Loucy (cell line): ENCODE data around the gene RPUSD1.

Experiments used
- H2AFZ ChIP-seq: fragments of 200-600 bp; sonication (generic); 2 replicates; pipeline ENCODE4 v1.6.0; 2016; ENCODE audit warnings: antibody characterized with exemption, mild to moderate bottlenecking, low read length, moderate library complexity
- H3F3A ChIP-seq: fragments of 200-600 bp; 2 replicates; pipeline ENCODE4 v1.6.0; 2016; ENCODE audit warnings: antibody characterized with exemption, low read depth, mild to moderate bottlenecking
- H3K27me3 ChIP-seq: fragments of 200-600 bp; sonication (generic); 2 replicates; pipeline ENCODE4 v1.6.1; 2014; ENCODE audit warnings: low read length, mild to moderate bottlenecking; ENCODE audit not compliant: insufficient read depth, poor library complexity, severe bottlenecking
- H3K36me3 ChIP-seq: fragments of 200-600 bp; sonication (generic); 2 replicates; pipeline ENCODE4 v1.6.1; 2016; ENCODE audit warnings: low read length; ENCODE audit not compliant: insufficient read depth
- H3K4me1 ChIP-seq: fragments of 200-600 bp; sonication (generic); 2 replicates; pipeline ENCODE4 v1.5.1; 2014; ENCODE audit warnings: low read length, mild to moderate bottlenecking; ENCODE audit not compliant: insufficient read depth, poor library complexity, severe bottlenecking
- H3K4me2 ChIP-seq: fragments of 200-600 bp; sonication (generic); 2 replicates; pipeline ENCODE4 v1.6.0; 2014; ENCODE audit warnings: antibody characterized with exemption, low read length, low read depth, mild to moderate bottlenecking; ENCODE audit not compliant: poor library complexity, severe bottlenecking
- H3K4me3 ChIP-seq: fragments of 200-600 bp; sonication (generic); 2 replicates; pipeline ENCODE4 v1.5.1; 2014; ENCODE audit warnings: low read length, mild to moderate bottlenecking, mixed read lengths; ENCODE audit not compliant: poor library complexity, severe bottlenecking
- H3K79me2 ChIP-seq: fragments of 200-600 bp; sonication (generic); 2 replicates; pipeline ENCODE4 v1.6.1; 2014; ENCODE audit warnings: low read length; ENCODE audit not compliant: insufficient read depth
- H3K9ac ChIP-seq: fragments of 200-600 bp; sonication (generic); 2 replicates; pipeline ENCODE4 v1.6.0; 2014; ENCODE audit warnings: mild to moderate bottlenecking, low read depth, low read length, moderate library complexity; ENCODE audit not compliant: poor library complexity, severe bottlenecking
- H3K9me2 ChIP-seq: fragments of 200-600 bp; sonication (generic); replicated peaks from 2 replicates; pipeline ENCODE4 v1.6.1; 2016; ENCODE audit warnings: low read depth, low read length, mixed read lengths
- H3K9me3 ChIP-seq: fragments of 200-600 bp; sonication (generic); 2 replicates; pipeline ENCODE4 v1.6.1; 2014; ENCODE audit warnings: mild to moderate bottlenecking, antibody characterized with exemption, low read length, low read depth; ENCODE audit not compliant: insufficient read depth
- H4K20me1 ChIP-seq: fragments of 200-600 bp; sonication (generic); 2 replicates; pipeline ENCODE4 v1.6.0; 2014; ENCODE audit warnings: antibody characterized with exemption, low read length, mild to moderate bottlenecking; ENCODE audit not compliant: insufficient read depth, poor library complexity, severe bottlenecking
- CTCF ChIP-seq: fragments of 200-600 bp; sonication (generic); conservative IDR thresholded peaks from 2 replicates; pipeline ENCODE4 v1.5.1; 2014; ENCODE audit warnings: mild to moderate bottlenecking, antibody characterized with exemption, low read length
- EZH2phosphoT487 ChIP-seq: fragments of 200-600 bp; IDR thresholded peaks from 2 replicates; pipeline ENCODE4 v1.6.1; 2018; ENCODE audit warnings: antibody characterized with exemption, mild to moderate bottlenecking, moderate library complexity, borderline replicate concordance

RPUSD1 gene

GRCh38 chr16:765488-765865 is 22.7 kb downstream of the RPUSD1 start:
- no peaks in the 10 kb centered on the region for H3K9me2 ChIP-seq
- no peaks in the 10 kb centered on the region for H3K9me3 ChIP-seq
- no peaks in the 10 kb centered on the region for H4K20me1 ChIP-seq
- H3K4me1 ChIP-seq, result no peaks in the 10 kb centered on the region
- no peaks in the 10 kb centered on the region for H3F3A ChIP-seq
- no peak overlapping the region for H3K4me2 ChIP-seq
- H3K9ac ChIP-seq, result no peak overlapping the region
- H3K36me3 ChIP-seq, result no peaks in the 10 kb centered on the region
- no peak for TF ChIP-seq EZH2phosphoT487
- no peak for TF ChIP-seq CTCF
- H3K4me3 ChIP-seq, result no peak overlapping the region
- H3K27me3 ChIP-seq, result no peaks in the 10 kb centered on the region
- no peaks in the 10 kb centered on the region for H3K79me2 ChIP-seq
- H2AFZ ChIP-seq, result no peak overlapping the region

GRCh38 chr16:764848-765487 is 23.2 kb downstream of the RPUSD1 start:
- no peaks in the 10 kb centered on the region for H3K9me2 ChIP-seq
- H4K20me1 ChIP-seq, result no peaks in the 10 kb centered on the region
- H3F3A ChIP-seq, result no peaks in the 10 kb centered on the region
- H3K4me2 ChIP-seq, result no peak overlapping the region
- H3K36me3 ChIP-seq, result no peaks in the 10 kb centered on the region
- H3K9me3 ChIP-seq, result no peaks in the 10 kb centered on the region
- no peaks in the 10 kb centered on the region for H3K27me3 ChIP-seq
- TF ChIP-seq EZH2phosphoT487 (no peak), CTCF (no peak)
- no peaks in the 10 kb centered on the region for H3K79me2 ChIP-seq
- no peak overlapping the region for H2AFZ ChIP-seq
- H3K9ac ChIP-seq, result no peak overlapping the region
- H3K4me3 ChIP-seq, result no peak overlapping the region
- no peaks in the 10 kb centered on the region for H3K4me1 ChIP-seq

GRCh38 chr16:764184-764750 is 23.9 kb downstream of the RPUSD1 start:
- no peaks in the 10 kb centered on the region for H3K9me2 ChIP-seq
- H3K27me3 ChIP-seq, result no peaks in the 10 kb centered on the region
- no peaks in the 10 kb centered on the region for H3K4me1 ChIP-seq
- no peaks in the 10 kb centered on the region for H3K36me3 ChIP-seq
- no peak overlapping the region for H3K9ac ChIP-seq
- H4K20me1 ChIP-seq, result no peaks in the 10 kb centered on the region
- no peak overlapping the region for H3K4me2 ChIP-seq
- H2AFZ ChIP-seq, result no peak overlapping the region
- no peak for TF ChIP-seq CTCF
- no peak for TF ChIP-seq EZH2phosphoT487
- no peaks in the 10 kb centered on the region for H3K79me2 ChIP-seq
- H3K9me3 ChIP-seq, result no peaks in the 10 kb centered on the region
- no peaks in the 10 kb centered on the region for H3F3A ChIP-seq
- H3K4me3 ChIP-seq, result no peak overlapping the region
